GM23338 (cell line): ENCODE results near the gene SCNN1B. TPM values are rescaled to one million over a fixed set of nuclear protein-coding genes. Genes with fewer than 3 reads are reported as not detected.
A peak's percentile ranks its signal among the peaks of the same experiment; 100 is the strongest.

ENCODE experiments used
- ATAC-seq: fragments of 200-7000 bp; cut with Tn5 transposase; 3 replicates; pipeline ENCODE4 v1.9.1; 2020
- DNase-seq: peaks from one replicate; pipeline ENCODE4 v3.0.0-alpha.2; 2015; ENCODE audit warnings: low spot score
- H2AFZ ChIP-seq: fragments of 200-600 bp; sonication (generic); 2 replicates; pipeline ENCODE4 v1.8.0; 2016; ENCODE audit warnings: antibody characterized with exemption, mild to moderate bottlenecking, moderate library complexity
- H3F3A ChIP-seq: fragments of 200-600 bp; sonication (generic); replicated peaks from 2 replicates; pipeline ENCODE4 v1.8.0; 2017; ENCODE audit warnings: antibody characterized with exemption, mixed run types, low read depth
- H3K27ac ChIP-seq: fragments of 200-600 bp; sonication (generic); 2 replicates; pipeline ENCODE4 v1.6.1; 2016; ENCODE audit warnings: low read depth
- H3K27me3 ChIP-seq: fragments of 200-600 bp; sonication (generic); 2 replicates; pipeline ENCODE4 v1.8.0; 2016; ENCODE audit warnings: mild to moderate bottlenecking, mixed run types, moderate library complexity; ENCODE audit not compliant: insufficient read depth
- H3K36me3 ChIP-seq: fragments of 200-600 bp; sonication (generic); 2 replicates; pipeline ENCODE4 v1.8.0; 2016; ENCODE audit warnings: mild to moderate bottlenecking; ENCODE audit not compliant: insufficient read depth
- H3K4me1 ChIP-seq: fragments of 200-600 bp; sonication (generic); 2 replicates; pipeline ENCODE4 v1.8.0; 2016; ENCODE audit warnings: mild to moderate bottlenecking, moderate library complexity; ENCODE audit not compliant: insufficient read depth
- H3K4me2 ChIP-seq: fragments of 200-600 bp; sonication (generic); 2 replicates; pipeline ENCODE4 v1.7.1; 2017; ENCODE audit warnings: mixed run types
- H3K4me3 ChIP-seq: fragments of 200-600 bp; sonication (generic); 2 replicates; pipeline ENCODE4 v1.6.1; 2016; ENCODE audit warnings: mixed run types
- H3K79me2 ChIP-seq: fragments of 200-600 bp; sonication (generic); replicated peaks from 2 replicates; pipeline ENCODE4 v1.8.0; 2017; ENCODE audit warnings: mild to moderate bottlenecking; ENCODE audit not compliant: insufficient read depth
- H3K9me2 ChIP-seq: fragments of 200-600 bp; sonication (generic); 2 replicates; pipeline ENCODE4 v1.8.0; 2017; ENCODE audit not compliant: insufficient read depth
- H4K20me1 ChIP-seq: fragments of 200-600 bp; sonication (generic); replicated peaks from 2 replicates; pipeline ENCODE4 v1.8.0; 2017; ENCODE audit warnings: mild to moderate bottlenecking; ENCODE audit not compliant: insufficient read depth
- H3K27ac Mint-ChIP-seq: 2 replicates; pipeline ENCODE4 v1.8.0; 2020; ENCODE audit warnings: inconsistent platforms, mild to moderate bottlenecking, moderate library complexity, mixed read lengths
- H3K27me3 Mint-ChIP-seq: 3 replicates; pipeline ENCODE4 v1.8.0; 2022; ENCODE audit warnings: low read depth, mild to moderate bottlenecking, moderate library complexity, mixed read lengths, inconsistent platforms; ENCODE audit not compliant: insufficient read depth, poor library complexity
- H3K36me3 Mint-ChIP-seq: 3 replicates; pipeline ENCODE4 v1.8.0; 2021; ENCODE audit warnings: low read depth, mild to moderate bottlenecking, inconsistent platforms, moderate library complexity, mixed read lengths
- H3K4me1 Mint-ChIP-seq: 3 replicates; pipeline ENCODE4 v1.8.0; 2020; ENCODE audit warnings: mild to moderate bottlenecking, inconsistent platforms, mixed read lengths
- H3K4me3 Mint-ChIP-seq: 3 replicates; pipeline ENCODE4 v1.8.0; 2021; ENCODE audit warnings: moderate library complexity, mild to moderate bottlenecking, inconsistent platforms, mixed read lengths
- H3K9me3 Mint-ChIP-seq: 3 replicates; pipeline ENCODE4 v1.8.0; 2020; ENCODE audit warnings: moderate library complexity, mild to moderate bottlenecking, inconsistent platforms, mixed read lengths
- CREB1 ChIP-seq: fragments of 250-450 bp; sonication (Bioruptor Pico); IDR thresholded peaks from 2 replicates; pipeline ENCODE4 v1.5.0; 2020; ENCODE audit warnings: low read depth, mild to moderate bottlenecking, moderate library complexity
- EZH2 ChIP-seq: fragments of 200-600 bp; sonication (generic); IDR thresholded peaks from one replicate; pipeline ENCODE4 v1.8.0; 2017; ENCODE audit warnings: antibody characterized with exemption, mild to moderate bottlenecking, low read depth; ENCODE audit not compliant: unreplicated experiment
- EZH2phosphoT487 ChIP-seq: fragments of 200-600 bp; sonication (generic); IDR thresholded peaks from one replicate; pipeline ENCODE4 v1.8.1; 2018; ENCODE audit warnings: antibody characterized with exemption; ENCODE audit not compliant: unreplicated experiment
- JUNB ChIP-seq: IDR thresholded peaks from one replicate; pipeline ENCODE4 v1.6.1; 2016; ENCODE audit warnings: antibody characterized with exemption; ENCODE audit not compliant: unreplicated experiment
- NANOG ChIP-seq: IDR thresholded peaks from 2 replicates; pipeline ENCODE4 v1.6.1; 2016; ENCODE audit warnings: antibody characterized with exemption, borderline replicate concordance
- POLR2AphosphoS5 ChIP-seq: IDR thresholded peaks from 2 replicates; pipeline ENCODE4 v1.6.1; 2016; ENCODE audit warnings: antibody characterized with exemption, low read depth
- STAT1 ChIP-seq: IDR thresholded peaks from one replicate; pipeline ENCODE4 v1.6.1; 2016; ENCODE audit warnings: antibody characterized with exemption; ENCODE audit not compliant: unreplicated experiment
- ZNF114 ChIP-seq: fragments of 250-450 bp; sonication (Bioruptor Pico); IDR thresholded peaks from 2 replicates; pipeline ENCODE4 v1.5.0; 2020; ENCODE audit warnings: mild to moderate bottlenecking, moderate library complexity
- ZNF331 ChIP-seq: fragments of 250-450 bp; sonication (Bioruptor Pico); IDR thresholded peaks from 2 replicates; pipeline ENCODE4 v1.5.0; 2020; ENCODE audit warnings: low read depth, mild to moderate bottlenecking, moderate library complexity
- polyA plus RNA-seq: library from polyadenylated mRNA; unstranded; fragments of >200 nt; fragmentation: Nextera tagmentation; extraction: Ambion mirVana; gene quantifications from 2 replicates; pipeline ENCODE4 v1.2.1, GENCODE V29; 2016
- total RNA-seq: library from RNA; depleted of rRNA; stranded (reverse); fragments of >200 nt; shearing (Covaris generic); gene quantifications from 2 replicates; pipeline ENCODE4 v1.2.3, GENCODE V29; 2014
- TF ChIP-seq, protein P1 (sequence below): IDR thresholded peaks from one replicate; pipeline ENCODE4 v1.6.1; 2018; ENCODE audit warnings: antibody characterized with exemption; ENCODE audit not compliant: unreplicated experiment
- TF ChIP-seq, protein P2 (sequence below), 2 experiments: fragments of 200-600 bp in 1 of 2; sonication (generic) in 1 of 2; conservative IDR thresholded peaks; 2 replicates each; pipeline versions ENCODE4 v1.5.1 to v1.6.1; 2016 to 2017; ENCODE audit warnings: antibody characterized with exemption in 2 of 2, low read depth in 2 of 2, mild to moderate bottlenecking in 2 of 2, moderate library complexity in 1 of 2
- TF ChIP-seq, protein P3 (sequence below): fragments of 250-450 bp; sonication (Bioruptor Pico); IDR thresholded peaks from 2 replicates; pipeline ENCODE4 v1.5.0; 2020; ENCODE audit warnings: mild to moderate bottlenecking, moderate library complexity
- TF ChIP-seq, protein P4 (sequence below): IDR thresholded peaks from 2 replicates; pipeline ENCODE4 v1.6.1; 2016; ENCODE audit warnings: antibody characterized with exemption

SCNN1B gene
- total and polyA plus RNA-seq, 2 experiments from 2014 or later, result 0.78 to 1.1 TPM

DNA sequence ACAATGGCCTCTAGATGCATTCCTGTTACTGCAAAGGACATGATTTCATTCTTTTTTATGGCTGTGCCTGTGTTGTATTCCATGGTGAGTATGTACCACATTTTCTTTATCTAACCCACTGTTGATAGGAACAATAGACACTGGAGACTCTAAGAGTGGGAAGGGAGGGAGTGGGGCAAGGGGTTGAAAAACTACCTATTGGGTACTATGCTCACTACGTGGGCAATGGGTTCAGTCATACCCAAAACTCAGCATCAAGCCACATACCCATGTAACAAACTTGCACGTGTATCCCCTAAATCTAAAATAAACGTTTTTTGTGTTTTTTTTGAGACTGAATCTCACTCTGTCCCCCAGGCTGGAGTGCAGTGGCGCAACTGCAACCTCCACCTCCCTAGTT is 47.1 kb upstream of the SCNN1B start:
- H3K27ac Mint-ChIP-seq, result no peak overlapping the region
- Histone ChIP-seq H3K9me2 (no peaks in the 10 kb centered on the region), H3K4me3 (no peak overlapping the region), H2AFZ (peak overlapping the region; percentile 81; the same call in 1 of the 2 replicates), H3F3A (no peaks in the 10 kb centered on the region), H4K20me1 (no peaks in the 10 kb centered on the region), H3K4me2 (no peak overlapping the region), H3K79me2 (no peaks in the 10 kb centered on the region), H3K27me3 (no peaks in the 10 kb centered on the region), H3K4me1 (no peaks in the 10 kb centered on the region), H3K36me3 (no peaks in the 10 kb centered on the region), H3K27ac (no peak overlapping the region)
- H3K27me3 Mint-ChIP-seq, result no peaks in the 10 kb centered on the region
- TF ChIP-seq JUNB (no peak), EZH2 (no peak), ZNF331 (CRISPR knock-in tag) (no peak), POLR2AphosphoS5 (no peak), STAT1 (no peak), NANOG (no peak), EZH2phosphoT487 (no peak), ZNF114 (CRISPR knock-in tag) (no peak), CREB1 (CRISPR knock-in tag) (no peak)
- TF ChIP-seq, protein P1, sequence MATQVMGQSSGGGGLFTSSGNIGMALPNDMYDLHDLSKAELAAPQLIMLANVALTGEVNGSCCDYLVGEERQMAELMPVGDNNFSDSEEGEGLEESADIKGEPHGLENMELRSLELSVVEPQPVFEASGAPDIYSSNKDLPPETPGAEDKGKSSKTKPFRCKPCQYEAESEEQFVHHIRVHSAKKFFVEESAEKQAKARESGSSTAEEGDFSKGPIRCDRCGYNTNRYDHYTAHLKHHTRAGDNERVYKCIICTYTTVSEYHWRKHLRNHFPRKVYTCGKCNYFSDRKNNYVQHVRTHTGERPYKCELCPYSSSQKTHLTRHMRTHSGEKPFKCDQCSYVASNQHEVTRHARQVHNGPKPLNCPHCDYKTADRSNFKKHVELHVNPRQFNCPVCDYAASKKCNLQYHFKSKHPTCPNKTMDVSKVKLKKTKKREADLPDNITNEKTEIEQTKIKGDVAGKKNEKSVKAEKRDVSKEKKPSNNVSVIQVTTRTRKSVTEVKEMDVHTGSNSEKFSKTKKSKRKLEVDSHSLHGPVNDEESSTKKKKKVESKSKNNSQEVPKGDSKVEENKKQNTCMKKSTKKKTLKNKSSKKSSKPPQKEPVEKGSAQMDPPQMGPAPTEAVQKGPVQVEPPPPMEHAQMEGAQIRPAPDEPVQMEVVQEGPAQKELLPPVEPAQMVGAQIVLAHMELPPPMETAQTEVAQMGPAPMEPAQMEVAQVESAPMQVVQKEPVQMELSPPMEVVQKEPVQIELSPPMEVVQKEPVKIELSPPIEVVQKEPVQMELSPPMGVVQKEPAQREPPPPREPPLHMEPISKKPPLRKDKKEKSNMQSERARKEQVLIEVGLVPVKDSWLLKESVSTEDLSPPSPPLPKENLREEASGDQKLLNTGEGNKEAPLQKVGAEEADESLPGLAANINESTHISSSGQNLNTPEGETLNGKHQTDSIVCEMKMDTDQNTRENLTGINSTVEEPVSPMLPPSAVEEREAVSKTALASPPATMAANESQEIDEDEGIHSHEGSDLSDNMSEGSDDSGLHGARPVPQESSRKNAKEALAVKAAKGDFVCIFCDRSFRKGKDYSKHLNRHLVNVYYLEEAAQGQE, result no peak
- TF ChIP-seq, protein P2, sequence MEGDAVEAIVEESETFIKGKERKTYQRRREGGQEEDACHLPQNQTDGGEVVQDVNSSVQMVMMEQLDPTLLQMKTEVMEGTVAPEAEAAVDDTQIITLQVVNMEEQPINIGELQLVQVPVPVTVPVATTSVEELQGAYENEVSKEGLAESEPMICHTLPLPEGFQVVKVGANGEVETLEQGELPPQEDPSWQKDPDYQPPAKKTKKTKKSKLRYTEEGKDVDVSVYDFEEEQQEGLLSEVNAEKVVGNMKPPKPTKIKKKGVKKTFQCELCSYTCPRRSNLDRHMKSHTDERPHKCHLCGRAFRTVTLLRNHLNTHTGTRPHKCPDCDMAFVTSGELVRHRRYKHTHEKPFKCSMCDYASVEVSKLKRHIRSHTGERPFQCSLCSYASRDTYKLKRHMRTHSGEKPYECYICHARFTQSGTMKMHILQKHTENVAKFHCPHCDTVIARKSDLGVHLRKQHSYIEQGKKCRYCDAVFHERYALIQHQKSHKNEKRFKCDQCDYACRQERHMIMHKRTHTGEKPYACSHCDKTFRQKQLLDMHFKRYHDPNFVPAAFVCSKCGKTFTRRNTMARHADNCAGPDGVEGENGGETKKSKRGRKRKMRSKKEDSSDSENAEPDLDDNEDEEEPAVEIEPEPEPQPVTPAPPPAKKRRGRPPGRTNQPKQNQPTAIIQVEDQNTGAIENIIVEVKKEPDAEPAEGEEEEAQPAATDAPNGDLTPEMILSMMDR (conservative IDR thresholded peaks at IDR 0.05; ENCODE audit: low read depth in 2 of 2), result no peak
- TF ChIP-seq, protein P3, sequence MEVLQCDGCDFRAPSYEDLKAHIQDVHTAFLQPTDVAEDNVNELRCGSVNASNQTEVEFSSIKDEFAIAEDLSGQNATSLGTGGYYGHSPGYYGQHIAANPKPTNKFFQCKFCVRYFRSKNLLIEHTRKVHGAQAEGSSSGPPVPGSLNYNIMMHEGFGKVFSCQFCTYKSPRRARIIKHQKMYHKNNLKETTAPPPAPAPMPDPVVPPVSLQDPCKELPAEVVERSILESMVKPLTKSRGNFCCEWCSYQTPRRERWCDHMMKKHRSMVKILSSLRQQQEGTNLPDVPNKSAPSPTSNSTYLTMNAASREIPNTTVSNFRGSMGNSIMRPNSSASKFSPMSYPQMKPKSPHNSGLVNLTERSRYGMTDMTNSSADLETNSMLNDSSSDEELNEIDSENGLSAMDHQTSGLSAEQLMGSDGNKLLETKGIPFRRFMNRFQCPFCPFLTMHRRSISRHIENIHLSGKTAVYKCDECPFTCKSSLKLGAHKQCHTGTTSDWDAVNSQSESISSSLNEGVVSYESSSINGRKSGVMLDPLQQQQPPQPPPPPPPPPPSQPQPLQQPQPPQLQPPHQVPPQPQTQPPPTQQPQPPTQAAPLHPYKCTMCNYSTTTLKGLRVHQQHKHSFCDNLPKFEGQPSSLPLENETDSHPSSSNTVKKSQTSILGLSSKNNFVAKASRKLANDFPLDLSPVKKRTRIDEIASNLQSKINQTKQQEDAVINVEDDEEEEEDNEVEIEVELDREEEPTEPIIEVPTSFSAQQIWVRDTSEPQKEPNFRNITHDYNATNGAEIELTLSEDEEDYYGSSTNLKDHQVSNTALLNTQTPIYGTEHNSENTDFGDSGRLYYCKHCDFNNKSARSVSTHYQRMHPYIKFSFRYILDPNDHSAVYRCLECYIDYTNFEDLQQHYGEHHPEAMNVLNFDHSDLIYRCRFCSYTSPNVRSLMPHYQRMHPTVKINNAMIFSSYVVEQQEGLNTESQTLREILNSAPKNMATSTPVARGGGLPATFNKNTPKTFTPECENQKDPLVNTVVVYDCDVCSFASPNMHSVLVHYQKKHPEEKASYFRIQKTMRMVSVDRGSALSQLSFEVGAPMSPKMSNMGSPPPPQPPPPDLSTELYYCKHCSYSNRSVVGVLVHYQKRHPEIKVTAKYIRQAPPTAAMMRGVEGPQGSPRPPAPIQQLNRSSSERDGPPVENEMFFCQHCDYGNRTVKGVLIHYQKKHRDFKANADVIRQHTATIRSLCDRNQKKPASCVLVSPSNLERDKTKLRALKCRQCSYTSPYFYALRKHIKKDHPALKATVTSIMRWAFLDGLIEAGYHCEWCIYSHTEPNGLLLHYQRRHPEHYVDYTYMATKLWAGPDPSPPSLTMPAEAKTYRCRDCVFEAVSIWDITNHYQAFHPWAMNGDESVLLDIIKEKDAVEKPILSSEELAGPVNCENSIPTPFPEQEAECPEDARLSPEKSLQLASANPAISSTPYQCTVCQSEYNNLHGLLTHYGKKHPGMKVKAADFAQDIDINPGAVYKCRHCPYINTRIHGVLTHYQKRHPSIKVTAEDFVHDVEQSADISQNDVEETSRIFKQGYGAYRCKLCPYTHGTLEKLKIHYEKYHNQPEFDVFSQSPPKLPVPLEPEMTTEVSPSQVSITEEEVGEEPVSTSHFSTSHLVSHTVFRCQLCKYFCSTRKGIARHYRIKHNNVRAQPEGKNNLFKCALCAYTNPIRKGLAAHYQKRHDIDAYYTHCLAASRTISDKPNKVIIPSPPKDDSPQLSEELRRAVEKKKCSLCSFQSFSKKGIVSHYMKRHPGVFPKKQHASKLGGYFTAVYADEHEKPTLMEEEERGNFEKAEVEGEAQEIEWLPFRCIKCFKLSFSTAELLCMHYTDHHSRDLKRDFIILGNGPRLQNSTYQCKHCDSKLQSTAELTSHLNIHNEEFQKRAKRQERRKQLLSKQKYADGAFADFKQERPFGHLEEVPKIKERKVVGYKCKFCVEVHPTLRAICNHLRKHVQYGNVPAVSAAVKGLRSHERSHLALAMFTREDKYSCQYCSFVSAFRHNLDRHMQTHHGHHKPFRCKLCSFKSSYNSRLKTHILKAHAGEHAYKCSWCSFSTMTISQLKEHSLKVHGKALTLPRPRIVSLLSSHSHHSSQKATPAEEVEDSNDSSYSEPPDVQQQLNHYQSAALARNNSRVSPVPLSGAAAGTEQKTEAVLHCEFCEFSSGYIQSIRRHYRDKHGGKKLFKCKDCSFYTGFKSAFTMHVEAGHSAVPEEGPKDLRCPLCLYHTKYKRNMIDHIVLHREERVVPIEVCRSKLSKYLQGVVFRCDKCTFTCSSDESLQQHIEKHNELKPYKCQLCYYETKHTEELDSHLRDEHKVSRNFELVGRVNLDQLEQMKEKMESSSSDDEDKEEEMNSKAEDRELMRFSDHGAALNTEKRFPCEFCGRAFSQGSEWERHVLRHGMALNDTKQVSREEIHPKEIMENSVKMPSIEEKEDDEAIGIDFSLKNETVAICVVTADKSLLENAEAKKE (CRISPR knock-in tag), result no peak
- TF ChIP-seq, protein P4, sequence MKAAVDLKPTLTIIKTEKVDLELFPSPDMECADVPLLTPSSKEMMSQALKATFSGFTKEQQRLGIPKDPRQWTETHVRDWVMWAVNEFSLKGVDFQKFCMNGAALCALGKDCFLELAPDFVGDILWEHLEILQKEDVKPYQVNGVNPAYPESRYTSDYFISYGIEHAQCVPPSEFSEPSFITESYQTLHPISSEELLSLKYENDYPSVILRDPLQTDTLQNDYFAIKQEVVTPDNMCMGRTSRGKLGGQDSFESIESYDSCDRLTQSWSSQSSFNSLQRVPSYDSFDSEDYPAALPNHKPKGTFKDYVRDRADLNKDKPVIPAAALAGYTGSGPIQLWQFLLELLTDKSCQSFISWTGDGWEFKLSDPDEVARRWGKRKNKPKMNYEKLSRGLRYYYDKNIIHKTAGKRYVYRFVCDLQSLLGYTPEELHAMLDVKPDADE, result no peak
- peaks cover 17% of the 10 kb centered on the region for H3K9me3 Mint-ChIP-seq
- H3K36me3 Mint-ChIP-seq, result no peaks in the 10 kb centered on the region; the same call in 2 of the 3 replicates
- H3K4me1 Mint-ChIP-seq, result no peaks in the 10 kb centered on the region
- no peak for ATAC-seq
- H3K4me3 Mint-ChIP-seq, result no peak overlapping the region
- no peak for DNase-seq
